Sigmoid colon (tissue), 7 donors: Measurements from ENCODE around the gene BUD13. TPM values are rescaled to one million over a fixed set of nuclear protein-coding genes. Genes with fewer than 3 reads are reported as not detected.
"Not testable (repeated sequence)": the region's sequence is repeated elsewhere in the genome, so short reads cannot be mapped to it uniquely, and the experiment has no call there.

ENCODE experiments used
- DNase-seq: peaks from one replicate; pipeline ENCODE4 v3.0.0-alpha.2; 2019
- H3K27ac ChIP-seq, 4 donors: fragments of 200-600 bp; sonication (generic); one replicate each; pipeline ENCODE4 v1.5.1; 2016 to 2019; ENCODE audit warnings: mild to moderate bottlenecking in 1 of 4
- H3K27me3 ChIP-seq, 3 donors: fragments of 200-600 bp; sonication (generic); one replicate each; pipeline ENCODE4 v1.5.1; 2019; ENCODE audit warnings: mild to moderate bottlenecking in 1 of 3
- H3K36me3 ChIP-seq, 4 donors: fragments of 200-600 bp; sonication (generic); one replicate each; pipeline ENCODE4 v1.5.1; 2016 to 2019
- H3K4me1 ChIP-seq, 4 donors: fragments of 200-600 bp; sonication (generic); one replicate each; pipeline ENCODE4 v1.5.1; 2017 to 2019
- H3K4me3 ChIP-seq, 4 donors: fragments of 200-600 bp; sonication (generic); one replicate each; pipeline ENCODE4 v1.5.1; 2017 to 2019; ENCODE audit warnings: mild to moderate bottlenecking in 2 of 4, moderate library complexity in 1 of 4
- H3K9me3 ChIP-seq, 4 donors: fragments of 200-600 bp in 3 of 4; sonication (generic) in 3 of 4; one replicate each; pipeline versions ENCODE4 v1.5.1 to v1.6.1; 2013 to 2019
- CTCF ChIP-seq, 4 experiments: fragments of 450-650 bp in 3 of 4; fragments of 200-600 bp in 1 of 4; IDR thresholded peaks; one replicate each; pipeline ENCODE4 v1.5.1; 2016 to 2019; ENCODE audit warnings: antibody characterized with exemption in 4 of 4, mild to moderate bottlenecking in 3 of 4, moderate library complexity in 2 of 4
- EP300 ChIP-seq, 4 donors: sonication (generic); formaldehyde crosslinking; IDR thresholded peaks; one replicate each; pipeline ENCODE4 v1.6.1; 2017; ENCODE audit warnings: antibody characterized with exemption in 4 of 4
- POLR2A ChIP-seq, 2 donors: fragments of 450-650 bp; IDR thresholded peaks; one replicate each; pipeline ENCODE4 v1.6.1; 2016; ENCODE audit warnings: antibody characterized with exemption in 2 of 2, mild to moderate bottlenecking in 2 of 2, moderate library complexity in 2 of 2
- POLR2AphosphoS5 ChIP-seq, 4 donors: sonication (generic); formaldehyde crosslinking; IDR thresholded peaks; one replicate each; pipeline ENCODE4 v1.6.1; 2017; ENCODE audit warnings: antibody characterized with exemption in 4 of 4
- WGBS, 2 donors: extraction: QIAGEN DNeasy Blood & Tissue Kit; methylation state at CpG; one replicate each; pipeline ENCODE4 v1.1.7; 2013; 5-methylcytosine and 5-hydroxymethylcytosine counted together
- intact Hi-C: fragments of 100-400 bp; cut with DNase I; formaldehyde crosslinking; loops from one replicate; pipeline ENCODE4 v1.15.1; 2023
- polyA plus RNA-seq, 3 donors: library from polyadenylated mRNA; stranded (reverse); fragments of 200-250 nt; gene quantifications; one replicate each; pipeline ENCODE4 v1.2.3, GENCODE V29; 2013
- total RNA-seq, 4 donors: library from RNA; depleted of rRNA; stranded (reverse); fragments of >200 nt; gene quantifications; one replicate each; pipeline ENCODE4 v1.1.0, GENCODE V29; 2016
- donor health status: healthy with polysubstance abuse.
- donor health status: Bipolar disorder and iron deficiency.
- donor health status: healthy.

BUD13 gene
- total and polyA plus RNA-seq, 7 donors = 12.2 to 19.9 (median 16.8) TPM

GRCh38 chr11:116808262-116809175 is 35.7 kb upstream of the BUD13 start:
- intact Hi-C loops = no loop called here
- no peak overlapping the region for H3K27ac ChIP-seq
- no peak for TF ChIP-seq CTCF (IDR thresholded peaks at IDR 0.05)
- no peak for TF ChIP-seq POLR2A (IDR thresholded peaks at IDR 0.05)
- TF ChIP-seq POLR2AphosphoS5 (IDR thresholded peaks at IDR 0.05) = no peak
- TF ChIP-seq EP300 (IDR thresholded peaks at IDR 0.05) = no peak
- H3K36me3 ChIP-seq = no peaks in the 10 kb centered on the region
- no peaks in the 10 kb centered on the region for H3K4me1 ChIP-seq
- DNase-seq = peak; percentile 30
- 23 to 71% methylated on average over 14 of the region's 14 CpGs for WGBS, 2 donors
- H3K27me3 ChIP-seq = no peaks in the 10 kb centered on the region
- no peak overlapping the region for H3K4me3 ChIP-seq
- H3K9me3 ChIP-seq = no peaks in the 10 kb centered on the region

- no peak for TF ChIP-seq POLR2A (IDR thresholded peaks at IDR 0.05)
- TF ChIP-seq POLR2AphosphoS5 (IDR thresholded peaks at IDR 0.05) = no peak
- no peak for TF ChIP-seq EP300 (IDR thresholded peaks at IDR 0.05)
- TF ChIP-seq CTCF (IDR thresholded peaks at IDR 0.05) = no peak
- H3K27ac ChIP-seq = no peak overlapping the region
- H3K27me3 ChIP-seq = no peaks in the 10 kb centered on the region
- no peak overlapping the region for H3K4me3 ChIP-seq
- no peaks in the 10 kb centered on the region for H3K36me3 ChIP-seq
- intact Hi-C loops = no loop called here
- 81 to 90% methylated on average over 6 of the region's 6 CpGs for WGBS, 2 donors
- peak; percentile 54 for DNase-seq
- no peaks in the 10 kb centered on the region for H3K9me3 ChIP-seq
- H3K4me1 ChIP-seq = no peaks in the 10 kb centered on the region
Measured at GRCh38 chr11:116807601-116808261, 34.9 kb upstream of the BUD13 start.

GRCh38 chr11:116804001-116804400 is 31.2 kb upstream of the BUD13 start:
- H3K27ac ChIP-seq = no peak overlapping the region
- no peaks in the 10 kb centered on the region for H3K27me3 ChIP-seq
- intact Hi-C loops = no loop called here
- no peaks in the 10 kb centered on the region for H3K36me3 ChIP-seq
- H3K4me3 ChIP-seq = no peak overlapping the region
- no peaks in the 10 kb centered on the region for H3K9me3 ChIP-seq
- WGBS, 2 donors = 60 to 72% methylated on average over 3 of the region's 3 CpGs
- no peak for TF ChIP-seq CTCF (IDR thresholded peaks at IDR 0.05)
- DNase-seq = no peak
- no peaks in the 10 kb centered on the region for H3K4me1 ChIP-seq

GRCh38 chr11:116801662-116802061 is 28.9 kb upstream of the BUD13 start:
- H3K4me1 ChIP-seq, H3K4me3 ChIP-seq, intact Hi-C loops, H3K9me3 ChIP-seq, H3K36me3 ChIP-seq, H3K27ac ChIP-seq, DNase-seq, H3K27me3 ChIP-seq: not testable (repeated sequence)

GRCh38 chr11:116800610-116801009 is 27.8 kb upstream of the BUD13 start:
- intact Hi-C loops = no loop called here
- TF ChIP-seq CTCF (IDR thresholded peaks at IDR 0.05) = no peak
- no peak for TF ChIP-seq POLR2A (IDR thresholded peaks at IDR 0.05)
- no peak for TF ChIP-seq EP300 (IDR thresholded peaks at IDR 0.05)
- no peak for TF ChIP-seq POLR2AphosphoS5 (IDR thresholded peaks at IDR 0.05)
- H3K4me1 ChIP-seq = no peaks in the 10 kb centered on the region
- H3K4me3 ChIP-seq = no peak overlapping the region
- no peaks in the 10 kb centered on the region for H3K27me3 ChIP-seq
- no peaks in the 10 kb centered on the region for H3K36me3 ChIP-seq
- no peak for DNase-seq
- 92 to 95% methylated on average over 2 of the region's 2 CpGs for WGBS, 2 donors
- no peak overlapping the region for H3K27ac ChIP-seq
- H3K9me3 ChIP-seq = no peaks in the 10 kb centered on the region
